Astrocyte (in vitro differentiated cells and primary cell): ENCODE results near the gene KRTAP4-1. TPM values are rescaled to one million over a fixed set of nuclear protein-coding genes. Genes with fewer than 3 reads are reported as not detected.
"Not testable (repeated sequence)": the region's sequence is repeated elsewhere in the genome, so short reads cannot be mapped to it uniquely, and the experiment has no call there.

Experiments
- DNase-seq: peaks from one replicate; pipeline ENCODE4 v3.0.0-alpha.2; 2010; ENCODE audit warnings: low read depth
- FAIRE-seq: peaks from 2 replicates; lab custom pipeline; 2011; peaks lifted over from hg19 to GRCh38; lab: Jason Lieb, UNC
- H2AFZ ChIP-seq: 2 replicates; pipeline ENCODE4 v1.6.0; 2012; ENCODE audit warnings: low read depth, low read length, inconsistent platforms
- H3K27ac ChIP-seq: 2 replicates; pipeline ENCODE4 v1.5.1; 2011; ENCODE audit warnings: low read depth, low read length, inconsistent platforms
- H3K27me3 ChIP-seq: 2 replicates; pipeline ENCODE4 v1.6.0; 2011; ENCODE audit warnings: low read length, inconsistent platforms; ENCODE audit not compliant: insufficient read depth
- H3K36me3 ChIP-seq: 2 replicates; pipeline ENCODE4 v1.5.1; 2011; ENCODE audit warnings: low read length, inconsistent platforms; ENCODE audit not compliant: insufficient read depth
- H3K4me1 ChIP-seq: 2 replicates; pipeline ENCODE4 v1.5.1; 2011; ENCODE audit warnings: low read length, inconsistent platforms; ENCODE audit not compliant: insufficient read depth
- H3K4me2 ChIP-seq: 2 replicates; pipeline ENCODE4 v1.6.0; 2012; ENCODE audit warnings: low read length, inconsistent platforms
- H3K4me3 ChIP-seq: 2 replicates; pipeline ENCODE4 v1.5.1; 2011; ENCODE audit warnings: low read depth, mild to moderate bottlenecking, low read length, inconsistent platforms; ENCODE audit not compliant: insufficient read depth
- H3K79me2 ChIP-seq: 2 replicates; pipeline ENCODE4 v1.6.0; 2012; ENCODE audit warnings: mild to moderate bottlenecking, low read length, inconsistent platforms; ENCODE audit not compliant: insufficient read depth
- H3K9ac ChIP-seq: 2 replicates; pipeline ENCODE4 v1.6.0; 2012; ENCODE audit warnings: mild to moderate bottlenecking, low read length, inconsistent platforms
- H3K9me3 ChIP-seq: 2 replicates; pipeline ENCODE4 v1.5.1; 2012; ENCODE audit warnings: low read depth, mild to moderate bottlenecking, low read length, inconsistent platforms; ENCODE audit not compliant: insufficient read depth
- H4K20me1 ChIP-seq: 2 replicates; pipeline ENCODE4 v1.6.0; 2012; ENCODE audit warnings: low read length, inconsistent platforms; ENCODE audit not compliant: insufficient read depth
- H3K27ac Mint-ChIP-seq: one replicate; pipeline ENCODE4 v1.8.0; 2021; ENCODE audit warnings: mild to moderate bottlenecking, mixed read lengths; ENCODE audit not compliant: unreplicated experiment
- H3K27me3 Mint-ChIP-seq: one replicate; pipeline ENCODE4 v1.8.0; 2021; ENCODE audit warnings: low read depth, mixed read lengths; ENCODE audit not compliant: unreplicated experiment
- H3K36me3 Mint-ChIP-seq: one replicate; pipeline ENCODE4 v1.8.0; 2021; ENCODE audit warnings: low read depth, mixed read lengths; ENCODE audit not compliant: unreplicated experiment
- H3K4me1 Mint-ChIP-seq: one replicate; pipeline ENCODE4 v1.8.0; 2021; ENCODE audit warnings: low read depth, mixed read lengths; ENCODE audit not compliant: unreplicated experiment
- H3K4me3 Mint-ChIP-seq: one replicate; pipeline ENCODE4 v1.8.0; 2021; ENCODE audit warnings: mild to moderate bottlenecking, moderate library complexity, mixed read lengths; ENCODE audit not compliant: unreplicated experiment
- H3K9me3 Mint-ChIP-seq: one replicate; pipeline ENCODE4 v1.8.0; 2021; ENCODE audit warnings: mild to moderate bottlenecking, mixed read lengths; ENCODE audit not compliant: unreplicated experiment
- EZH2 ChIP-seq: IDR thresholded peaks from 2 replicates; pipeline ENCODE4 v1.6.1; 2012; ENCODE audit warnings: mild to moderate bottlenecking, low read length, inconsistent platforms; ENCODE audit not compliant: insufficient read depth
- total RNA-seq: library from RNA; stranded (reverse); gene quantifications from 2 replicates; pipeline ENCODE4 v1.2.1, GENCODE V29; 2021
- TF ChIP-seq, protein P1 (sequence below): IDR thresholded peaks from 2 replicates; pipeline ENCODE4 v1.5.1; 2011; ENCODE audit warnings: low read depth, mild to moderate bottlenecking, inconsistent platforms, low read length, moderate library complexity; ENCODE audit not compliant: insufficient read depth

Gene KRTAP4-1
- total RNA-seq, 1 donor from 2014 or later = not detected

GRCh38 chr17:41140360-41141131, 44.2 kb downstream of the KRTAP4-1 start, which contains the start of gene KRTAP4-6:
KRTAP4-6 (minus strand) TSS chr17:41140544; CDS start chr17:41140487, 57 bp downstream.
- FAIRE-seq (peak; percentile 87), DNase-seq (peak; percentile 81)
- H3K4me3 ChIP-seq = no peak within 1 kb of the TSS
- Mint-ChIP-seq H3K9me3 (peaks cover 10% of the 10 kb centered on the region), H3K4me1 (peaks cover 14% of the 10 kb centered on the region), H3K36me3 (no peaks in the 10 kb centered on the region), H3K27me3 (no peaks in the 10 kb centered on the region), H3K27ac (peak within 1 kb of the TSS; percentile 83), H3K4me3 (no peak within 1 kb of the TSS)
- no peaks in the 10 kb centered on the region for H3K27me3 ChIP-seq
- H3K79me2 ChIP-seq = no peaks in the 10 kb centered on the region
- H3K4me2 ChIP-seq = no peak within 1 kb of the TSS
- no peaks in the 10 kb centered on the region for H4K20me1 ChIP-seq
- H3K4me1 ChIP-seq = no peaks in the 10 kb centered on the region
- TF ChIP-seq EZH2 = no peak
- TF ChIP-seq, protein P1, sequence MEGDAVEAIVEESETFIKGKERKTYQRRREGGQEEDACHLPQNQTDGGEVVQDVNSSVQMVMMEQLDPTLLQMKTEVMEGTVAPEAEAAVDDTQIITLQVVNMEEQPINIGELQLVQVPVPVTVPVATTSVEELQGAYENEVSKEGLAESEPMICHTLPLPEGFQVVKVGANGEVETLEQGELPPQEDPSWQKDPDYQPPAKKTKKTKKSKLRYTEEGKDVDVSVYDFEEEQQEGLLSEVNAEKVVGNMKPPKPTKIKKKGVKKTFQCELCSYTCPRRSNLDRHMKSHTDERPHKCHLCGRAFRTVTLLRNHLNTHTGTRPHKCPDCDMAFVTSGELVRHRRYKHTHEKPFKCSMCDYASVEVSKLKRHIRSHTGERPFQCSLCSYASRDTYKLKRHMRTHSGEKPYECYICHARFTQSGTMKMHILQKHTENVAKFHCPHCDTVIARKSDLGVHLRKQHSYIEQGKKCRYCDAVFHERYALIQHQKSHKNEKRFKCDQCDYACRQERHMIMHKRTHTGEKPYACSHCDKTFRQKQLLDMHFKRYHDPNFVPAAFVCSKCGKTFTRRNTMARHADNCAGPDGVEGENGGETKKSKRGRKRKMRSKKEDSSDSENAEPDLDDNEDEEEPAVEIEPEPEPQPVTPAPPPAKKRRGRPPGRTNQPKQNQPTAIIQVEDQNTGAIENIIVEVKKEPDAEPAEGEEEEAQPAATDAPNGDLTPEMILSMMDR = no peak
- no peak within 1 kb of the TSS for H2AFZ ChIP-seq
- H3K36me3 ChIP-seq = no peaks in the 10 kb centered on the region
- H3K9me3 ChIP-seq = peaks cover 3% of the 10 kb centered on the region
- H3K27ac ChIP-seq = peak within 1 kb of the TSS; percentile 58
- H3K9ac ChIP-seq = no peak within 1 kb of the TSS

DNA sequence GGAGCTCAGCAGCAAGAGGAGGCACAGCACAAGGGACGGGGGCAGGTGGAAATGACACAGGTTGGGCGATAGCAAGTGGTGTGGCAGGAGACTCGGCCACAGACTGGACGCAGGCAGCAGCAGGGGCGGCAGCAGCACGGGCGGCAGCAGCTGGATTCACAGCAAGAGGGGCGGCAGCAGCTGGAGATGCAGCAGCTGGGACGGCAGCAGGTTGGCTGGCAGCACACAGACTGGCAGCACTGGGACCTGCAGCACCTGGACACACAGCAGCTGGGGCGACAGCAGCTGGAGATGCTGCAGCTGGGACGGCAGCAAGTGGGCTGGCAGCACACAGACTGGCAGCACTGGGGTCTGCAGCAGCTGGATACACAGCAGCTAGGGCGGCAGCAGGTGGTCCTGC, 44.8 kb downstream of the KRTAP4-1 start:
- not testable (repeated sequence) for DNase-seq, H3K4me3 ChIP-seq, H3K27me3 Mint-ChIP-seq, H3K27ac Mint-ChIP-seq, H4K20me1 ChIP-seq, H3K9ac ChIP-seq, H3K27me3 ChIP-seq, H3K4me3 Mint-ChIP-seq, H3K4me2 ChIP-seq, H2AFZ ChIP-seq, H3K4me1 ChIP-seq, H3K36me3 ChIP-seq, H3K9me3 ChIP-seq, FAIRE-seq, H3K79me2 ChIP-seq, H3K36me3 Mint-ChIP-seq
- peak overlapping the region; percentile 58 for H3K27ac ChIP-seq
- H3K9me3 Mint-ChIP-seq = peaks cover 10% of the 10 kb centered on the region
- peaks cover 14% of the 10 kb centered on the region for H3K4me1 Mint-ChIP-seq

Other genes starting within 250 kb of the KRTAP4-1 start
- not detected in 2 replicates for gene KRT23, start 247.3 kb downstream of the KRTAP4-1 start, total RNA-seq
- not detected in 2 replicates for gene KRT39, start 218.0 kb downstream of the KRTAP4-1 start, total RNA-seq
- not detected in 2 replicates for gene KRT40, start 200.6 kb downstream of the KRTAP4-1 start, total RNA-seq
- gene KRTAP3-3, start 190.7 kb downstream of the KRTAP4-1 start, total RNA-seq = not detected in 2 replicates
- not detected in 2 replicates for gene KRTAP3-2, start 185.0 kb downstream of the KRTAP4-1 start, total RNA-seq
- not detected in 2 replicates for gene KRTAP3-1, start 175.8 kb downstream of the KRTAP4-1 start, total RNA-seq
- gene KRTAP1-5, start 157.7 kb downstream of the KRTAP4-1 start, total RNA-seq = not detected in 2 replicates
- not detected in 2 replicates for gene KRTAP1-4, start 154.7 kb downstream of the KRTAP4-1 start, total RNA-seq
- not detected in 2 replicates for gene KRTAP1-3, start 150.0 kb downstream of the KRTAP4-1 start, total RNA-seq
- not detected in 2 replicates for gene KRTAP1-1, start 143.5 kb downstream of the KRTAP4-1 start, total RNA-seq
- not detected in 2 replicates for gene KRTAP2-1, start 137.6 kb downstream of the KRTAP4-1 start, total RNA-seq
- not detected in 2 replicates for gene KRTAP2-2, start 129.7 kb downstream of the KRTAP4-1 start, total RNA-seq
- 3.8 and 7.1 TPM in 2 replicates for gene KRTAP2-3, start 124.8 kb downstream of the KRTAP4-1 start, total RNA-seq
- not detected in 2 replicates for gene KRTAP2-4, start 119.0 kb downstream of the KRTAP4-1 start, total RNA-seq
- gene KRTAP4-7, start 100.8 kb downstream of the KRTAP4-1 start, total RNA-seq = not detected in 2 replicates
- gene KRTAP4-8, start 86.8 kb downstream of the KRTAP4-1 start, total RNA-seq = not detected in 2 replicates
- gene KRTAP4-16, start 82.7 kb downstream of the KRTAP4-1 start, total RNA-seq = not detected in 2 replicates
- gene KRTAP4-9, start 79.5 kb downstream of the KRTAP4-1 start, total RNA-seq = not detected in 2 replicates
- gene KRTAP4-11, start 66.5 kb downstream of the KRTAP4-1 start, total RNA-seq = not detected in 2 replicates
- gene KRTAP4-12, start 60.7 kb downstream of the KRTAP4-1 start, total RNA-seq = not detected in 2 replicates
- gene KRTAP4-6, start 44.4 kb downstream of the KRTAP4-1 start, total RNA-seq = not detected in 2 replicates
- gene KRTAP4-5, start 35.1 kb downstream of the KRTAP4-1 start, total RNA-seq = not detected in 2 replicates
- not detected in 2 replicates for gene KRTAP4-4, start 24.2 kb downstream of the KRTAP4-1 start, total RNA-seq
- not detected in 2 replicates for gene KRTAP4-3, start 16.7 kb downstream of the KRTAP4-1 start, total RNA-seq
- gene KRTAP4-2, start 6.7 kb downstream of the KRTAP4-1 start, total RNA-seq = not detected in 2 replicates
- not detected in 2 replicates for gene KRTAP9-1, start 5.0 kb upstream of the KRTAP4-1 start, total RNA-seq
- gene KRTAP9-2, start 41.7 kb upstream of the KRTAP4-1 start, total RNA-seq = not detected in 2 replicates
- gene KRTAP9-3, start 47.5 kb upstream of the KRTAP4-1 start, total RNA-seq = not detected in 2 replicates
- gene KRTAP9-8, start 53.1 kb upstream of the KRTAP4-1 start, total RNA-seq = not detected in 2 replicates
- not detected in 2 replicates for gene KRTAP9-4, start 64.8 kb upstream of the KRTAP4-1 start, total RNA-seq
- not detected in 2 replicates for gene KRTAP9-9, start 70.5 kb upstream of the KRTAP4-1 start, total RNA-seq
- not detected in 2 replicates for gene KRTAP9-6, start 80.5 kb upstream of the KRTAP4-1 start, total RNA-seq
- not detected in 2 replicates for gene KRTAP9-7, start 90.8 kb upstream of the KRTAP4-1 start, total RNA-seq
- gene KRTAP29-1, start 117.9 kb upstream of the KRTAP4-1 start, total RNA-seq = not detected in 2 replicates
- not detected in 2 replicates for gene KRTAP16-1, start 124.4 kb upstream of the KRTAP4-1 start, total RNA-seq
- not detected in 2 replicates for gene KRTAP17-1, start 130.8 kb upstream of the KRTAP4-1 start, total RNA-seq
- gene KRT33A, start 165.9 kb upstream of the KRTAP4-1 start, total RNA-seq = not detected in 2 replicates
- gene KRT33B, start 184.9 kb upstream of the KRTAP4-1 start, total RNA-seq = not detected in 2 replicates
- not detected in 2 replicates for gene KRT34, start 197.4 kb upstream of the KRTAP4-1 start, total RNA-seq
- not detected in 2 replicates for gene KRT31, start 212.7 kb upstream of the KRTAP4-1 start, total RNA-seq
- gene KRT37, start 239.7 kb upstream of the KRTAP4-1 start, total RNA-seq = not detected in 2 replicates